ENCODE results near the gene F10. TPM values are rescaled to one million over a fixed set of nuclear protein-coding genes. Genes with fewer than 3 reads are reported as not detected.

The F10 gene
- total and polyA plus RNA-seq, 2 of the 13 experiments (the other 11 are each of a cell fraction or from before 2014, with no cell fraction given), result 58.4 to 237 TPM

DNA sequence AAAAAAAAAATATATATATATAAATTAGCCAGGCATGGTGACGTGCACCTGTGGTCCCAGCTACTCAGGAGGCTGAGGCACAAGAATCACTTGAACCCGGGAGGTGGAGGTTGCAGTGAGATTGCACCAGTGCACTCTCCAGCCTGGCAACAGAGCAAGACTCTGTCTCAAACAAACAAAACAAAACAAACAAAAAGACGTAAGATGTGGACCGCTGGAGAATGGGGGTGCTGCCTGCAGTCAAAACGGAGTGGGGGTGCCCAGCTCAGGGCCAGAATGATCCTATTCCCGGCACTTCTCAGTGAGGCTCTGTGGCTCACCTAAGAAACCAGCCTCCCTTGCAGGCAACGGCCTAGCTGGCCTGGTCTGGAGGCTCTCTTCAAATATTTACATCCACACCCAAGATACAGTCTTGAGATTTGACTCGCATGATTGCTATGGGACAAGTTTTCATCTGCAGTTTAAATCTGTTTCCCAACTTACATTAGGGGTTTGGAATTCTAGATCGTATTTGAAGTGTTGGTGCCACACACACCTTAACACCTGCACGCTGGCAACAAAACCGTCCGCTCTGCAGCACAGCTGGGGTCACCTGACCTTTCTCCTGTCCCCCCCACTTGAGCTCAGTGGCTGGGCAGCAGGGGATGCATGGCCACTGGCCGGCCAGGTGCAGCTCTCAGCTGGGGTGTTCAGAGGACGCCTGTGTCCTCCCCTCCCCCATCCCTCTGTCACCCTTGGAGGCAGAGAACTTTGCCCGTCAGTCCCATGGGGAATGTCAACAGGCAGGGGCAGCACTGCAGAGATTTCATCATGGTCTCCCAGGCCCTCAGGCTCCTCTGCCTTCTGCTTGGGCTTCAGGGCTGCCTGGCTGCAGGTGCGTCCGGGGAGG, 17.3 kb upstream of the F10 start, which contains the start of gene F7 (continued):
- TF ChIP-seq, protein P1, sequence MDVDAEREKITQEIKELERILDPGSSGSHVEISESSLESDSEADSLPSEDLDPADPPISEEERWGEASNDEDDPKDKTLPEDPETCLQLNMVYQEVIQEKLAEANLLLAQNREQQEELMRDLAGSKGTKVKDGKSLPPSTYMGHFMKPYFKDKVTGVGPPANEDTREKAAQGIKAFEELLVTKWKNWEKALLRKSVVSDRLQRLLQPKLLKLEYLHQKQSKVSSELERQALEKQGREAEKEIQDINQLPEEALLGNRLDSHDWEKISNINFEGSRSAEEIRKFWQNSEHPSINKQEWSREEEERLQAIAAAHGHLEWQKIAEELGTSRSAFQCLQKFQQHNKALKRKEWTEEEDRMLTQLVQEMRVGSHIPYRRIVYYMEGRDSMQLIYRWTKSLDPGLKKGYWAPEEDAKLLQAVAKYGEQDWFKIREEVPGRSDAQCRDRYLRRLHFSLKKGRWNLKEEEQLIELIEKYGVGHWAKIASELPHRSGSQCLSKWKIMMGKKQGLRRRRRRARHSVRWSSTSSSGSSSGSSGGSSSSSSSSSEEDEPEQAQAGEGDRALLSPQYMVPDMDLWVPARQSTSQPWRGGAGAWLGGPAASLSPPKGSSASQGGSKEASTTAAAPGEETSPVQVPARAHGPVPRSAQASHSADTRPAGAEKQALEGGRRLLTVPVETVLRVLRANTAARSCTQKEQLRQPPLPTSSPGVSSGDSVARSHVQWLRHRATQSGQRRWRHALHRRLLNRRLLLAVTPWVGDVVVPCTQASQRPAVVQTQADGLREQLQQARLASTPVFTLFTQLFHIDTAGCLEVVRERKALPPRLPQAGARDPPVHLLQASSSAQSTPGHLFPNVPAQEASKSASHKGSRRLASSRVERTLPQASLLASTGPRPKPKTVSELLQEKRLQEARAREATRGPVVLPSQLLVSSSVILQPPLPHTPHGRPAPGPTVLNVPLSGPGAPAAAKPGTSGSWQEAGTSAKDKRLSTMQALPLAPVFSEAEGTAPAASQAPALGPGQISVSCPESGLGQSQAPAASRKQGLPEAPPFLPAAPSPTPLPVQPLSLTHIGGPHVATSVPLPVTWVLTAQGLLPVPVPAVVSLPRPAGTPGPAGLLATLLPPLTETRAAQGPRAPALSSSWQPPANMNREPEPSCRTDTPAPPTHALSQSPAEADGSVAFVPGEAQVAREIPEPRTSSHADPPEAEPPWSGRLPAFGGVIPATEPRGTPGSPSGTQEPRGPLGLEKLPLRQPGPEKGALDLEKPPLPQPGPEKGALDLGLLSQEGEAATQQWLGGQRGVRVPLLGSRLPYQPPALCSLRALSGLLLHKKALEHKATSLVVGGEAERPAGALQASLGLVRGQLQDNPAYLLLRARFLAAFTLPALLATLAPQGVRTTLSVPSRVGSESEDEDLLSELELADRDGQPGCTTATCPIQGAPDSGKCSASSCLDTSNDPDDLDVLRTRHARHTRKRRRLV (CRISPR knock-in tag; IDR thresholded peaks at IDR 0.05), result 0 out of 2 replicates have a peak, but pooled peaks have one; percentile 63
- TF ChIP-seq HOXD1 (CRISPR knock-in tag; IDR thresholded peaks at IDR 0.05), result no peak
- peak; percentile 88 for TF ChIP-seq KDM6A (CRISPR knock-in tag; IDR thresholded peaks at IDR 0.05; ENCODE audit: low read depth)
- peak; percentile 76; the same call in 1 of the 2 replicates for TF ChIP-seq SIN3A (IDR thresholded peaks at IDR 0.05; ENCODE audit: borderline replicate concordance, low read depth, low read length)
- peak; percentile 93 for TF ChIP-seq TARDBP (CRISPR knock-in tag; IDR thresholded peaks at IDR 0.05)
- no peak for TF ChIP-seq GTF3A (CRISPR knock-in tag; conservative IDR thresholded peaks at IDR 0.05)
- peak; percentile 18; the same call in 1 of the 2 replicates for TF ChIP-seq ZNF652 (CRISPR knock-in tag; IDR thresholded peaks at IDR 0.05; ENCODE audit: borderline replicate concordance, low read depth)
- 0 out of 2 replicates have a peak, but pooled peaks have one; percentile 51 for TF ChIP-seq ZNF552 (CRISPR knock-in tag; IDR thresholded peaks at IDR 0.05; ENCODE audit: borderline replicate concordance)
- TF ChIP-seq HNRNPH1 (optimal IDR thresholded peaks at IDR 0.05; ENCODE audit: low read depth, low read length), result no peak
- TF ChIP-seq ZFP41 (CRISPR knock-in tag; IDR thresholded peaks at IDR 0.05; ENCODE audit: borderline replicate concordance), result 0 out of 2 replicates have a peak, but pooled peaks have one; percentile 56
- TF ChIP-seq, protein P2, sequence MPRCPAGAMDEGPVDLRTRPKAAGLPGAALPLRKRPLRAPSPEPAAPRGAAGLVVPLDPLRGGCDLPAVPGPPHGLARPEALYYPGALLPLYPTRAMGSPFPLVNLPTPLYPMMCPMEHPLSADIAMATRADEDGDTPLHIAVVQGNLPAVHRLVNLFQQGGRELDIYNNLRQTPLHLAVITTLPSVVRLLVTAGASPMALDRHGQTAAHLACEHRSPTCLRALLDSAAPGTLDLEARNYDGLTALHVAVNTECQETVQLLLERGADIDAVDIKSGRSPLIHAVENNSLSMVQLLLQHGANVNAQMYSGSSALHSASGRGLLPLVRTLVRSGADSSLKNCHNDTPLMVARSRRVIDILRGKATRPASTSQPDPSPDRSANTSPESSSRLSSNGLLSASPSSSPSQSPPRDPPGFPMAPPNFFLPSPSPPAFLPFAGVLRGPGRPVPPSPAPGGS (CRISPR knock-in tag; IDR thresholded peaks at IDR 0.05), result peak; percentile 83; the same call in 1 of the 2 replicates
- TF ChIP-seq ZNF556 (CRISPR knock-in tag; IDR thresholded peaks at IDR 0.05; ENCODE audit: borderline replicate concordance), result peak; percentile 96; the same call in 1 of the 2 replicates
- TF ChIP-seq ZNF75D (CRISPR knock-in tag; IDR thresholded peaks at IDR 0.05; ENCODE audit: borderline replicate concordance), result no peak
- TF ChIP-seq ZNF546 (CRISPR knock-in tag; conservative IDR thresholded peaks at IDR 0.05), result peak; percentile 79; the same call in 1 of the 2 replicates
- no peak for TF ChIP-seq CC2D1A (CRISPR knock-in tag; IDR thresholded peaks at IDR 0.05)
- TF ChIP-seq, protein P3, sequence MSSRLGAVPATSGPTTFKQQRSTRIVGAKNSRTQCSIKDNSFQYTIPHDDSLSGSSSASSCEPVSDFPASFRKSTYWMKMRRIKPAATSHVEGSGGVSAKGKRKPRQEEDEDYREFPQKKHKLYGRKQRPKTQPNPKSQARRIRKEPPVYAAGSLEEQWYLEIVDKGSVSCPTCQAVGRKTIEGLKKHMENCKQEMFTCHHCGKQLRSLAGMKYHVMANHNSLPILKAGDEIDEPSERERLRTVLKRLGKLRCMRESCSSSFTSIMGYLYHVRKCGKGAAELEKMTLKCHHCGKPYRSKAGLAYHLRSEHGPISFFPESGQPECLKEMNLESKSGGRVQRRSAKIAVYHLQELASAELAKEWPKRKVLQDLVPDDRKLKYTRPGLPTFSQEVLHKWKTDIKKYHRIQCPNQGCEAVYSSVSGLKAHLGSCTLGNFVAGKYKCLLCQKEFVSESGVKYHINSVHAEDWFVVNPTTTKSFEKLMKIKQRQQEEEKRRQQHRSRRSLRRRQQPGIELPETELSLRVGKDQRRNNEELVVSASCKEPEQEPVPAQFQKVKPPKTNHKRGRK (CRISPR knock-in tag; IDR thresholded peaks at IDR 0.05), result no peak
- TF ChIP-seq MXD4 (CRISPR knock-in tag; IDR thresholded peaks at IDR 0.05), result peak; percentile 62
- TF ChIP-seq FOXK2 (IDR thresholded peaks at IDR 0.05), result peak; percentile 86
- peak; percentile 95 for TF ChIP-seq HDAC1 (CRISPR knock-in tag; IDR thresholded peaks at IDR 0.05)
- no peak; the same call in 1 of the 2 replicates for TF ChIP-seq ZNF614 (CRISPR knock-in tag; IDR thresholded peaks at IDR 0.05; ENCODE audit: borderline replicate concordance)
- 0 out of 2 replicates have a peak, but pooled peaks have one; percentile 78 for TF ChIP-seq ZNF598 (CRISPR knock-in tag; IDR thresholded peaks at IDR 0.05; ENCODE audit: borderline replicate concordance)
- 0 out of 2 replicates have a peak, but pooled peaks have one; percentile 48 for TF ChIP-seq PHF20 (CRISPR knock-in tag; IDR thresholded peaks at IDR 0.05)
